ENCODE results near the gene B4GALT6.
A peak's percentile ranks its signal among the peaks of the same experiment; 100 is the strongest.
"Not testable (repeated sequence)": the region's sequence is repeated elsewhere in the genome, so short reads cannot be mapped to it uniquely, and the experiment has no call there.

Gene B4GALT6, protein sequence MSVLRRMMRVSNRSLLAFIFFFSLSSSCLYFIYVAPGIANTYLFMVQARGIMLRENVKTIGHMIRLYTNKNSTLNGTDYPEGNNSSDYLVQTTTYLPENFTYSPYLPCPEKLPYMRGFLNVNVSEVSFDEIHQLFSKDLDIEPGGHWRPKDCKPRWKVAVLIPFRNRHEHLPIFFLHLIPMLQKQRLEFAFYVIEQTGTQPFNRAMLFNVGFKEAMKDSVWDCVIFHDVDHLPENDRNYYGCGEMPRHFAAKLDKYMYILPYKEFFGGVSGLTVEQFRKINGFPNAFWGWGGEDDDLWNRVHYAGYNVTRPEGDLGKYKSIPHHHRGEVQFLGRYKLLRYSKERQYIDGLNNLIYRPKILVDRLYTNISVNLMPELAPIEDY

DNA sequence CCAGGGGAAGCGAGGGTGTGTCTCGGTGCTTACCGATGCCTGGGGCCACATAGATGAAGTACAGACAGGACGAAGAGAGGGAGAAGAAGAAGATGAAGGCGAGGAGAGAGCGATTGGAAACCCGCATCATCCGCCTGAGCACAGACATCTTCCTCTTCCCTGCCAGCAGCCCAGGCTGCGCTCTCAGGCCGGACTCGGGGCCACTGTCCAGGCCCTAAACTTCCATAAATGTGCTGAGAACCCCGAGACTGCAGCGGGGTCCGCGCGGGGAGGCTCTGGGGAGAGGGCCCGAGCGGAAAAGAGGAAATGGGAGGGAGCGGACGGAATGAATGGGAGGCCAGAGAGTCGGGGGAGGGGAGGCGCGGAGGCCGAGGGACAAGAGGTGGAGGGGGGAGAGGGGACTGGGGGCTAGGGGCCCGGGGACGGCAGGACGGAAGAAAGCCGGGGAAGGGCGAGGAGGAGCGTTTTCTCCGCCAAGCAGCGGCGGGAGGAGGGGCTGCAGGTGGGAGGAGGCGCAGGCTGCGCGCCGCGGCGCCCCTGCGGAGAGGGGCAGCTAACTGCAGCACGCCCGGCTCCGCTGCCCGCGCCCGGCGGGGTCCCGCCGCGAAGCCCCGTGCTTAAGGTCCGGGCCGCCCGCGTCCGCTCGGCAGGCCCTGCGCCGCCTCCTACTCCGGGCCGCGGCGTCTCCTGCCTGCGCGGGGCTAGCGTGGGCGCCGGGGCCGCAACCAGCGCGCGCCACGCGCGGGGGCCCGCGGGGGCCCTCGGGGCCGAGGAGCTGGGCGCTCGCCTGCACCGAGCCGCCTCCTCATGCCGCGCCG is at the start of gene B4GALT6:
TSS of gene B4GALT6 (minus strand) at position 303 of the 818 bp plus-strand sequence. CDS start at position 148, 155 bp downstream.
- peak; percentile 91 for DNase-seq (ENCODE audit: low spot score)

DNA sequence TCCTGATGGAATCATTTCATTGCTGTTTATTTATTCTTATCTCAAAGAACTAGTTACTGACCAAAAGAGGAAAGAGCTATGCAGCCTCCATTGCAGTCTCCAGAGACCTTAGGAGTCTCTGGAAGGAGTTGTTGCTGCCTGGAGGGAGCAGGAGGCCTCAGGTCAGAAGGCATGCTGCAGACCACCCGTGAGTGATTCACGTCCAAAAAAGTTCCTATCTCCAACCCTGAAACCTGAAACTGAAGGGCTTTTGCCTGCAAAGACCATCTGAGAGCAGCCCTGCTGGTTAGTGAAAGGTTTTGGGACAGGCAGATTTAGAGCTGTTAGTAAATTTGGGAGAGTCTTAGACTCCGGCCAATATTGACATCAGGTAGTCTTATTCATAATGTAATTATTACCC is 47.2 kb upstream of the B4GALT6 start:
- no peak for DNase-seq (ENCODE audit: low spot score)

DNA sequence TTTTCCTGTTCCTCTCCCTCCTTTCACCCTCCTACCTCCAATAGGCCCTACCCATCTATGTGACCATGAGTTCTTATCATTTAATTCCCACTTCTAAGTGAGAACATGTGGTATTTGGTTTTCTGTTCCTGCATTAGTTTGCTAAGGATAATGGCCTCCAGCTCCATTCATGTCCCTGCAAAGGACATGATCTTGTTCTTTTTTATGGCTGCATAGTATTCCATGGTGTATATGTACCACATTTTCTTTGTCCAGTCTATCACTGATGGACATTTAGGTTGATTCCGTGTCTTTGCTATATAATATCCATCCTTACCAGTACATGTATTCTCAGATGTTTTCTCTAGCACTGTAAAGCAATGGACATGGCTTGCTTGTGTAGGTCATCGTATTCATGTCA is 44.8 kb upstream of the B4GALT6 start:
- not testable (repeated sequence) for DNase-seq (ENCODE audit: low spot score)

DNA sequence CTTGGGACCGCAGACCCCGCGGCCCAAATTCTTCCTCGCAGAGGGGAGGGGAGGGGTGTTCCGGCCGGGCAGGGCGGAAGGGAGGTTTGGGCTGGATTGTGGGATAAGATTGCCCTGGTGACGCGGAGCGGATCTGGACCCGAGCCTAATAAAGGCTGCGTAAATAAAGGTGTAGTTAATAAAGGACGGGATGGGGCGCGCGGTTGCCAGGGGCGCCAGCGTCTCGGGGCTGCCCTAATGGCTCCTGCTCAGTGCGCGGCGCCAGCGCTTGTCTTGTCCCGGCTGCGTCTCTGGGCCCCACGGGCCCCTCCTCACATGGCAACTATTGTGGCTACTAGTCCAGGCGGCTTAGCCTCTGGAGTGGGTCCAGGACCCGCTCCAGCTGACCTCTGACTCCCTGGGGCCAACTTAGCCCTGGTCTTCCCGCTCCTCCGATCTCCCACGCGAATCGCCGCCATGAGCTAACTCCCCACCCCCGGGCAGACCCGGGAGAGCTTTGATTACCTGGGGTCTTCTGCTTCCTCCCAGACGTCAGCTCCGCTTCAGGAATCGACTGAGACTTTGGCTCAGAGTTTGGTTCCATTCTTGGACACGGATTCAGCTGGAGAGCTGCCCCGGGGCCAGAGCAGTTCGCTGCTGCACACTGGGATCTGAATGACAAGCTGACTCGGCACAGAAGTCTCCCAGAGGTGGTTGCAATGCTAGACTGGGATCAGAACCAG is 39.8 kb upstream of the B4GALT6 start:
- DNase-seq (ENCODE audit: low spot score), result peak; percentile 41

DNA sequence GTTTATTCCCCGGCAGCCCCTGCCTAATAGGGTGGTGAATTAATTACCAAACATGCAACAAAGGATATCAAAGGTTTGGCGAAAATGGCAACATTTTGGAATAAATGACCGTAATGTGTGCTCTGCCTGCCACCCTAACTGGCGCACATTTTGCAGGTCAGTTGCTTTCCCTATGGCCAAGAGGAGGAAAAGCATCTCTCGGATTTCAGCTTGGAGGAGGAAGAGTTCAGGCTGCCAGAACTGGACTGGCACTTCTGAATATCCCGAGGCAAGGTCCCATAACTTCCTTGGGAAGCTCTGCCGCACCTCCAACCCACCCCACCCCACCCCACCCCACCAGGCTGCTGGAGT is 39.2 kb upstream of the B4GALT6 start:
- DNase-seq (ENCODE audit: low spot score), result no peak

DNA sequence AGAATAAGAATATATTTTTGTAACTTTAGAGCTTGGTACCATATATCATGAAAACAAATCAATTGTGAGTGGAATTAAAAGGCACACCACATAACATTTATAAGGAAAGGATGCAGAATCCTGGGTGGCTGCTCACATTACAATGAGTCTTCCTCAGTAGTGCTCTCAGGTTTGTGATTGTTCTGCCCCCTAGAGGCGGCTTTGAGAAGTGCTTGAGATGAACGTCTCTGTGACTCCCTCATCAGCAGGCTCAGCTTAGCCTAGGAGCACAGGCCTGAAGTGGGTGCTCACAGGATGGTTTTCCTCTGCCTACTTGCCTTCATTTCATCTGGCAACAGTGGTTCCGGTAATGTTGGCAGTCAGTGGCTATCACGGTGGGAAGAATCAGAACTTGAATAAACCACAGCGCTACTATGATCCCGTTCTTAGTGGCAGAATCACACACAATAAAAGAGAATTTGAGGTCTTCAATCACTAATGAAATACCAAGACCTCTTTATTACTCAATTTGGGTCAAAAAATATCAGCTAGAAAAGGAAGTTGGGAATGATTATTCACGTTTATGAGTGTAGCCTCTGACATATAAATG is 38.1 kb upstream of the B4GALT6 start:
- peak; percentile 87 for DNase-seq (ENCODE audit: low spot score)

DNA sequence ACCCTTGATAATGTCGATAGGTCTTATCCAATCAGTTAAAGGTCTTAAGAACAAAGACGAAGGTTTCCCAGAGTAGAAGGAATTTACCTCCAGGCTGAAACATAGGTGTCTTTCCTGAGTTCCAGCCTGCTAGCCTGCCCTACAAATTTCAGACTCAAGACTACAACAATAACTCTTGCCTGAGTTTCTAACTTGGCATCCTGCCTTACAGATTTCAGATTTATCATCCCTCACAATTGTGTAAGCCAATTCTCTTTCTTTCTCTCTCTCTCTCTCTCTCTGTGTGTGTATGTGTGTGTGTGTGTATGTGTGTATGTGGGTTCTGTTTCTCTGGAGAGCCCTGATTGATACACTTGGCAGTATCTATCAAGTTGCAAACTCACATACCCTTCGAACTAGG is 37.2 kb upstream of the B4GALT6 start:
- no peak for DNase-seq (ENCODE audit: low spot score)

DNA sequence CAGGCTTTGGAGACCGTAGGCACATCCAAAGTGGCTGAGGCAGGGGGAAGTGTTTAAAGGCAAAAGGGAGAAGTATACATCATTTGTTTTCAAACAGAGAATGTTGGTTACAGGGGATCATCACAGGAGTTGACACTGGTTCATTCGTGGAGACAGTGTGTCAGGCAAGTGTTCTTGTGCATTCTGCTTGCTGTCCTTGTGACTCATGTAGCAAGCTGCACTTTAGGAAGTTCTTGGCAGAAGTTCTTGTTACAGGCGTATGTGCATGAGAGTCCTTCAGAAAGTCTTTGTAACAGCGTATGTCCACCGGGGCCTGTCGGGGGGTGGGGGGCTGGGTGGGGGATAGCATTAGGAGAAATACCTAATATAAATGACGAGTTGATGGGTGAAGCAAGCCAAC is 36.5 kb upstream of the B4GALT6 start:
- DNase-seq (ENCODE audit: low spot score), result no peak

DNA sequence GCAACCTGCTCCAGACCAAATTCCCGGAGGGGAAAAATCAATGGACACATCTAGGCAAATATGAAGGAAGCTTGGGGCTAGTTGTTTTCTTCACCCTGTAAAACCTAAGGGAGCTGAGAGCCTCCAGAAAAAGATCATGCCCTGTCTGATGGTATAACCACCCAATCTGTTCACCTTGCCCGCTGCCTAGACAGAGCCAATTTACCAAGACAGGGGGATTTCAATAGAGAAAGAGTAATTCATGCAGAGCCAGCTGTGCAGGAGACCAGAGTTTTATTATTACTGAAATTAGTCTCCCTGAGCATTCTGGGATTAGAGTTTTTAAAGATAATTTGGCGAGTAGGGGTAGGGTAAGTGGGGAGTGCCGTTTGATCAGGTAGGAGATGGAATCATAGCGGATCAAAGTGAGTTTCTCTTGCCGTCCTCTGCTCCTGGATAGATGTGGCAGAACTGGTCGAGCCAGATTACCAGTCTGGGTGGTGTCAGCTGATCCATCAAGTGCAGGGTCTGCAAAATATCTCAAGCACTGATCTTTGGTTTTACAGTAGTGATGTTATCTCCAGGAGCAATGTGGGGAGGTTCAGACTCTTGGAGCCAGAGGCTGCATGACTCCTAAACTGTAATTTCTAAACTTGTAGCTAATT is 35.1 kb upstream of the B4GALT6 start:
- no peak for DNase-seq (ENCODE audit: low spot score)

DNA sequence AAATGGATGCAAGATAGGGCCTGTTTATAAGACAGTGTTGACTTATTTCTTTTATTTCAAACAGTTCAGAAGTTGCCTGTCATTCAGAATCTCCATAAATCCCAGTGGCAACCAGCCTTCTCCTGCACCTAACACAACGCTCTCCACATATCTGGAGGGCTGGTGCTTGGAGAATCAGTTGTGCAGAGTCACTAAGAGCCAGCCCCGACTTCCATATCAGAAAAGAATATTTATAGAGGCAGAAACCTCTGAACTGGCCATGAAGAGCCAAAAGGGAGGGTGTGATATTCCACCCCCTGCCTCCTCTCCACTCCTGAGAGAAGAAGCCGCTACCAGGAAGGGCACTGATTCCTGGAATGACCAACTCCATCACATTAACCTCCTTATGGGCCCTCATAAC is 34.0 kb upstream of the B4GALT6 start:
- DNase-seq (ENCODE audit: low spot score), result no peak

DNA sequence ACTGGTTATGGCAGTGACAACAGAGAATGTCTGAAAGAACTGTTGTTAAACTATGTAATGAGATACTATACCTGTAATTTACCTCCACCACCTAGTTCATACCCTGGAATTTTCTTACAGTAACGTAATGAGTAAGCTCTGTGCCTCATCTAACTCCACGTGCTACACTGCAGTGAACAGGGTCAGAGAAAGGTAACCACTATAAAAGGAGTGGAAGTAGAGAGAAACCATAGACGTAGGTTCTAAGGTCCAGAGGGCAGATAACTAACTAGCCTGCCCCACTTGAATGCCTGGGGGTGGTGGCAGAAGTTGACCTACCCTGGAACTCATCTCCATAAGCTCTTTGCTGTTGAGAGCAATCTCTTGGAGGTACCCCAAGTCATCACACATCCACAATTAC is 32.0 kb upstream of the B4GALT6 start:
- DNase-seq (ENCODE audit: low spot score), result no peak

DNA sequence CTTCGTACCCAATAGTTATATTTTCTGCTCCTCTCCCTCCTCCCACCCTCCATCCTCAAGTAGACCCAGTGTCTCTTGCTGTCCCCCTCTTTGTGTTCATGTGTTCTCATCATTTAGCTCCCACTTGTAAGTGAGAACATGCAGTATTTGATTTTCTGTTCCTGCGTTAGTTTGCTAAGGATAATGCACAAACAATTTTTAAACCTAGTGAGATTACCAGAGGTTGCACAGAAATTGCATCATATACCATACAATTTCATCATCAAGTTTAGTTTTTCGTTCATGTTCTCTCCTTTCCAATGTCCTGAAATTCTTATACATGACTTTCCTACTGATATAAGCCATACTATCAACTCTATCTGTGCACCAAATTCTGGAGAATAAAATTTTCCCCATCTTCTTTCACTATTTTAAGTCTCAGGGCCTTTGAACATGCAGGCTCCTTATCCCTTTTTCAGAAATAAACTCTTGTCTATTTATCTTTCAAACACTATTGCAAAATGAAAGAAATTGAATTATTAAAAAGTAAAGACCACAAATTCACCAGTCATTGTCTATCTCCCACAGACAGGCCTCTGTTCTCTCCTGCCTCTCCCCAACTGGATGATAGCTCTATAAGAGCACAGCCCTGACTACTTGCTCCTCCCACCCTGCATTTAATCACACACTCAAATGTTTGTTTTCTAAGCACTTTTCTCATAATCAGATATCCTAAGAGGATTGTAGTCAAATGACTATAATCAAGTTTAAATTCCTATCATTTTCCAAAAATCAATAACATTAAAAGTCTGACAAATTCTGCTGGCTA is 27.2 kb upstream of the B4GALT6 start:
- DNase-seq (ENCODE audit: low spot score), result no peak

DNA sequence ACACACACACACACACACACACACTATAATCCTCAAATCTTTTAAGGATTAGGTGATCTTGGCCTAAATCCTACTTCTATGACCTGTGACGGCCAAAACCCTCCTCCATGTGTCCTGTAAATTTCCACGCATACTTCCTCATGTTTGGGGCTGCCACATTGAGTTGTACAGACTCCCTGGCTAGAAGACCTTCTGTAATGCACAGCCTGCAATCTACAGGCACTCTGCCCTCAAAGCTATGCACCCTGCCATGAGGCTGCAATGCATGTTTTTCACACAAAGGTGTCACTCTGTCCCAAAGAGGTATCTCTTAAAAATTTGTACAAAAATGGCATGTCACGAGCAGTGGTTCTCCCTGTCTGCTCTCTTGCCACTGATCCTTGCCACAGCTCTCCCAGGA is 26.4 kb upstream of the B4GALT6 start:
- DNase-seq (ENCODE audit: low spot score), result peak; percentile 49

DNA sequence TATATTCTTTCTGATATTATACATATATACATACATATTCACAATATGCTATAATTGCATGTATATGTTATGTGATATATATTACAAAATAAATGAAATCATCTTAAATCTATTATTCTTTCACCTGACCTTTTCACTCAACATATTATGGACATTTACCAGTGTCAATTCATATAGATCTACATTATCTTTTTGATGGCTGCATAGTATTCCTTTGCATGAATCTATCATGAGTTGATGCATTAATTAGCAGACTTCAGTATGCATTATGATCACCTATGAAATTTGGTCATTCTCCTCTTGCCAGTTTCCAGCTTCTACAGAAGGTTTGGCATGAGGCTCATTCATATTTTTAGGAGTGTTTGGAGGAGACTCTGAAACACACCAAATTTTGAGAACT is 23.4 kb upstream of the B4GALT6 start:
- DNase-seq (ENCODE audit: low spot score), result no peak

DNA sequence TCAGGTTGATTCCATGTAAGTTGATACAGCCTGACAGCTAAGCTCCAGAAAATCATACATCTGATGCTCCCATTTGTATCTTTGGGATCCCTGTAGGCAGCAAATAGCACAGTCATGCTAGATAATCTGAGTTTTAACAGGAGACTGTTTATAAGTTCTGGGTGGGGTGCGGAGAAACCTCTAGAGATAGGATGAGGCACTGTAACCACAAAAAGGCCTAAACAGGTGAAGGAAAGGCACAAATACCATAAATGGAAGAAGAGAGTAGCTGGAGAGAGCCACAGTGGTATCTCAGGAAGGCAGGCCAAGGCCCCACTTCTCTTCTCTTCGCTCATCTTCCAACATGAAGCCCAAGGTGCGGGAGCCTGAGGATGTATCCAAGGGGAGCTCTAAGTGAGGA is 18.1 kb upstream of the B4GALT6 start:
- DNase-seq (ENCODE audit: low spot score), result no peak

DNA sequence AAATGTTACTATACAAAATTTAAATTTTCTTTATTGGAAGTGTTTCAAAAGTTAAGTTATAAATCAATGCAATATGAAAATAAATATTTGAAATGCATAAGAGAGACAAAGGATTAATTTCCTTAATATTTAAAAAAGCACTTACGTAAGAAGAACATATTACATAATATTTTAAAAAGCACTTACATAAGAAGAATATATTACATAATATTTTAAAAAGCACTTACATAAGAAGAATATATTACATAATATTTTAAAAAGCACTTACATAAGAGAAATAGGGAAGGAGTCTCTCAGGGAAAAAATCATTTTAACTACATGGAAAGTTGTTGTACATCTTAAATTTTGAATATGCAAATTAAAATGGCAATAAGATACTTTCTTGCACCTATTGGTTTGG is 17.4 kb upstream of the B4GALT6 start:
- no peak for DNase-seq (ENCODE audit: low spot score)

DNA sequence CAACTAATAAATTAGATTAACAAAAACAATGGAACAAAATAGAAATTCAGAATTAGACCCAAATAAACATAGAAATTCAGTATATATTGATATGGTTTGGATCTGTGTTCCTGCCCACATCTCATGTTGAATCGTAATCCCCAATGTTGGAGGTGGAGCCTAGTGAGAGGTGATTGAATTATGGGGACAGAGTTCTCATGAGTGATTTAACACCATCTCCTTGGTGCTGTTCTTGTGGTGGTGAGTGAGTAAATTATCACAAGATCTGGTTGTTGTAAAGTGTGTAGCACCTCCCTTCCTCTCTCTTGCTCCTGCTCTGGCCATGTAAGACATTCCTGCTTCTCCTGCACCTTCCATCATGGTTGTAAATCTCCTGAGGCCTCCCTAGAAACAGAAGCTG is 16.6 kb upstream of the B4GALT6 start:
- no peak for DNase-seq (ENCODE audit: low spot score)

DNA sequence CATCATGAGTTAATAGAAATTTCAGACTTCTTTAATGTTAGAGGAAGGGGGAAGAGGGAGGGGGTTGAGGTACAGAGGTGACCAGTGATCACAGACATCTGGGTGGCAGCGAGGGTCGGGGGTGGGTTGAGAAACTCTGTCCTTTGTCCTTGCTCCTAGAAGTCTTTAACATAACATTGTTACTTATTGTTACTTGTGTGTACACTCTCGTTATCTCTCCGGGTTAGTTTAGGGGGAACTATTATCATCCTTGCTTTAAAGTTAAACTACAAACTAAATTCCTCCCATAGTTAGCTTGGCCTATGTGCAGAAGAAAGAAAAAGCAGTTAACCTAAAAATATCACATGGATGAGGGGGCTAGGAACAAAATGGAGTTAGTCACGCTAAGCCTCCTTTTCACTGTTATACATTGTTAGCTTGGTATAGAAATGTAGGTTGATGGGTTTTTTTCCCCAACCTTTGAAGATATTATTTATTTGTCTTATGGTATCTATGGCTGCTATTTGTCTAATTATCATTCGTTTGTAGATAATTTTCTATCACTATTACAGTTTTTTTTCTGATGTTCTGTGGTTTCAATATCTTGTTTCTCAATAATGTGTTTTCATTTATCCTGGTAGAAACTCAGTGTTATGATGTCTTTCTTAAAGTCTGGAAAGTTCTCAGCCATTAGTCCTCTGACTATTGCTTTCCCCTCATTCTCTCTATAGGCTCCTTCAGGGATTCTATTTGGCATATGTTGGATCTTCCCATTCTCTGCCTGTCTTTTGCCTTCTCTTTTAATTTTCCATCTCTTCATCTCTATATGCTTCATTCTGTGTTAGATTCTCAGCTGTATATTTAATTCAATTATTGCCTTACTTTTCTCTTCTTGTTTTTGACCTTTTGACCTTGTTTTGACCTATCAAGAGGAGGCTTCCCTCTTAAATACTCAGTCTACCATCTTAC is 13.2 kb upstream of the B4GALT6 start:
- no peak for DNase-seq (ENCODE audit: low spot score)

DNA sequence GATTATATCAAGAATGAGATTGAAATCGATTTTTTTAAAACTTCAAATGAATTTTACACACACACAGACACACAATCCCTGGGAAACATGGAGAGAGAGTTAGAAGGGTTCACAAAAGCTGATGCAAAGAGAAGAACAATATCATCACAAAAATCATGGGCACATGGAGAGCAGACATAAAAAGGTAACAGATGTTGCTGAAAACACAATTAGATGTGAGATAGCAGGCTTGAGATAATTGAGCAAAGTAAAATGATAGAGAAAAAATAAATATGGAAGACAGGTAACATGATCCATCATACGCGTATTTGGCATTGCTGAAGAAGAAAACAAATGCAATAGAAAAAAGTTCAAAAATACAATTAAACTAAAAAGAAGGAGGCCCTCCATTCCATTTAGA is 11.6 kb upstream of the B4GALT6 start:
- DNase-seq (ENCODE audit: low spot score), result no peak

DNA sequence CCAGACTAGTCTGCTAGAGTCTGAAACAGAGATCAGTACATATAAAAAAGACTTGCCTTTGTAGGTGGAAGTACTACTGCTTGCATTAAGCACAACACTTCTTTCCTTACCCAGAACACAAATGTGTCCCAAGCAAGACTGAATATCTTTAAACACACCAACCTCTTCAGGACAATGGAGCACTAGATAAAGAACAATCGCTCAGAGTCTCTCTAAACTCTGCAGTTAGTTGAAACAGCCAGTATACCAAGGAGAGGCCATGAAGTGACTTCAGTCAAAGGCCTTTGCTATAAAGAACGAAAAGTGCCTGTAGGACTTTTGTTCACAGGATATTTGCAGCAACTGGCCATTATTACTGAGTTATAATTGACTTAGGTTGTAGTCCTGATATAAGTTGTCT is 9.9 kb upstream of the B4GALT6 start:
- DNase-seq (ENCODE audit: low spot score), result no peak
